ENCODE results near the gene NR1H4. TPM values are rescaled to one million over a fixed set of nuclear protein-coding genes. Genes with fewer than 3 reads are reported as not detected.

NR1H4 gene
- total and polyA plus RNA-seq, 9 of the 15 experiments (the other 6 are each of a cell fraction or from before 2014, with no cell fraction given), result 0.03 TPM; not detected in 8

GRCh38 chr12:100450735-100451134 lies 22.9 kb upstream of the NR1H4 start:
- no peaks in the 10 kb centered on the region for H3K4me1 ChIP-seq (replicated peaks in 1 of 2; ENCODE audit: control insufficient read depth in 2 of 2, insufficient read depth in 2 of 2, low read length in 2 of 2)
- WGBS (ENCODE audit: insufficient coverage, low coverage, missing lambda C conversion rate), result 0% methylated on average over 3 of the region's 3 CpGs
- H3K79me2 ChIP-seq (ENCODE audit: control insufficient read depth, insufficient read depth, low read length), result no peaks in the 10 kb centered on the region
- ChIA-PET POLR2A (no interaction called here), CTCF (ENCODE audit: low intra/inter-chr PET ratio) (no interaction called here)
- no peaks in the 10 kb centered on the region for H3K9me3 ChIP-seq (replicated peaks; ENCODE audit: control insufficient read depth, insufficient read depth, low read depth, low read length)
- H3K4me2 ChIP-seq (ENCODE audit: insufficient read depth, low read length), result no peak overlapping the region
- TF ChIP-seq COPS2 (conservative IDR thresholded peaks at IDR 0.05) (no peak), HDGF (IDR thresholded peaks at IDR 0.05) (no peak)
- BruUV-seq (replicated peaks), result no TSS peak
- no peak for DNase-seq (ENCODE audit: extremely low read depth in 1 of 4, low spot score in 3 of 4)
- no peak for ATAC-seq
- no peaks in the 10 kb centered on the region for H4K20me1 ChIP-seq (replicated peaks; ENCODE audit: control insufficient read depth, insufficient read depth, low read length)
- FAIRE-seq, result no peak
- no peaks in the 10 kb centered on the region for H3K36me3 ChIP-seq (ENCODE audit: control insufficient read depth, insufficient read depth, low read length)
- no peak overlapping the region for H3K27ac ChIP-seq (ENCODE audit: extremely low read depth, low read depth, low read length)
- H3K27me3 ChIP-seq (ENCODE audit: control insufficient read depth in 2 of 2, insufficient read depth in 2 of 2, low read length in 2 of 2), result no peaks in the 10 kb centered on the region
- H3K9me1 ChIP-seq (ENCODE audit: control insufficient read depth, insufficient read depth, low read length), result no peaks in the 10 kb centered on the region
- no peak overlapping the region for H2AFZ ChIP-seq (ENCODE audit: low read depth, low read length)
- H3K4me3 ChIP-seq, result no peak overlapping the region
- intact Hi-C loops (cut with micrococcal nuclease) (no loop called here), in situ Hi-C loops (cut with MboI) (no loop called here)
- H3K9ac ChIP-seq (ENCODE audit: insufficient read depth in 1 of 2, low read depth in 2 of 2, low read length in 2 of 2), result no peak overlapping the region

DNA sequence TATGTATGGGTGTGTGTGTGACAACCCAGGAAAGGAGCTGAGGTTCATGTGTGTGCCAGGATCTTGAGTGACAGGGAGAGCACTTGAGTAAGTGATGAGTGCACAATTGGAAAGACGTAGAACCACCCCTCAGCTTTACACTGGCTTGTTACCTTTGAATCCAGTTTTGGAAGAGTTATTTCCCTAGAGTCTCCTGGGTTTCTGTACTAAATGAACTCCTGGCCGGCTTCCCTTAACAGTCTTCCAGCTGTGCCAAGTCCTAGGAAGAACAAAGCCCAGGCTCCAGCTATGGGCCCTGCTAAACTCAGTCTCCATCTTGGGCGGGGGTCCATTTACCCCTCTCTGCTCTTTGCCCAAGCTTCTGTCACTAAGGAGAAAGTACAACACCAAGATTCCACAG lies 19.7 kb upstream of the NR1H4 start:
- WGBS (ENCODE audit: insufficient coverage, low coverage, missing lambda C conversion rate), result 2% methylated on average over 3 of the region's 3 CpGs
- Histone ChIP-seq H3K27ac (ENCODE audit: extremely low read depth, low read depth, low read length) (no peak overlapping the region), H3K36me3 (ENCODE audit: control insufficient read depth, insufficient read depth, low read length) (no peaks in the 10 kb centered on the region), H3K4me3 (no peak overlapping the region), H3K9me1 (ENCODE audit: control insufficient read depth, insufficient read depth, low read length) (no peaks in the 10 kb centered on the region), H3K4me1 (replicated peaks in 1 of 2; ENCODE audit: control insufficient read depth in 2 of 2, insufficient read depth in 2 of 2, low read length in 2 of 2) (no peaks in the 10 kb centered on the region), H4K20me1 (replicated peaks; ENCODE audit: control insufficient read depth, insufficient read depth, low read length) (no peaks in the 10 kb centered on the region), H2AFZ (ENCODE audit: low read depth, low read length) (no peak overlapping the region), H3K79me2 (ENCODE audit: control insufficient read depth, insufficient read depth, low read length) (no peaks in the 10 kb centered on the region), H3K4me2 (ENCODE audit: insufficient read depth, low read length) (no peak overlapping the region), H3K27me3 (ENCODE audit: control insufficient read depth in 2 of 2, insufficient read depth in 2 of 2, low read length in 2 of 2) (no peaks in the 10 kb centered on the region), H3K9me3 (replicated peaks; ENCODE audit: control insufficient read depth, insufficient read depth, low read depth, low read length) (no peaks in the 10 kb centered on the region), H3K9ac (ENCODE audit: insufficient read depth in 1 of 2, low read depth in 2 of 2, low read length in 2 of 2) (no peak overlapping the region)
- ChIA-PET POLR2A (no interaction called here), CTCF (ENCODE audit: low intra/inter-chr PET ratio) (no interaction called here)
- DNase-seq (ENCODE audit: extremely low read depth in 1 of 4, low spot score in 3 of 4), result no peak
- intact Hi-C loops (cut with micrococcal nuclease) (no loop called here), in situ Hi-C loops (cut with MboI) (no loop called here)
- BruUV-seq (replicated peaks), result no TSS peak
- no peak for ATAC-seq
- no peak for FAIRE-seq
- TF ChIP-seq THRA (IDR thresholded peaks at IDR 0.05) (no peak), ATF6 (CRISPR knock-in tag; IDR thresholded peaks at IDR 0.05) (no peak), PHF8 (IDR thresholded peaks at IDR 0.05; ENCODE audit: borderline replicate concordance, low read length) (no peak), FOXP1 (CRISPR knock-in tag; IDR thresholded peaks at IDR 0.05) (no peak), NBN (IDR thresholded peaks at IDR 0.05; ENCODE audit: low read depth) (no peak), HINFP (tag; conservative IDR thresholded peaks at IDR 0.05; ENCODE audit: low read depth) (no peak), CTBP1 (IDR thresholded peaks at IDR 0.05; ENCODE audit: borderline replicate concordance) (no peak), PHF20 (IDR thresholded peaks at IDR 0.05; ENCODE audit: partially characterized antibody) (no peak), DPF2 (IDR thresholded peaks at IDR 0.05) (no peak)
- TF ChIP-seq, protein P1, sequence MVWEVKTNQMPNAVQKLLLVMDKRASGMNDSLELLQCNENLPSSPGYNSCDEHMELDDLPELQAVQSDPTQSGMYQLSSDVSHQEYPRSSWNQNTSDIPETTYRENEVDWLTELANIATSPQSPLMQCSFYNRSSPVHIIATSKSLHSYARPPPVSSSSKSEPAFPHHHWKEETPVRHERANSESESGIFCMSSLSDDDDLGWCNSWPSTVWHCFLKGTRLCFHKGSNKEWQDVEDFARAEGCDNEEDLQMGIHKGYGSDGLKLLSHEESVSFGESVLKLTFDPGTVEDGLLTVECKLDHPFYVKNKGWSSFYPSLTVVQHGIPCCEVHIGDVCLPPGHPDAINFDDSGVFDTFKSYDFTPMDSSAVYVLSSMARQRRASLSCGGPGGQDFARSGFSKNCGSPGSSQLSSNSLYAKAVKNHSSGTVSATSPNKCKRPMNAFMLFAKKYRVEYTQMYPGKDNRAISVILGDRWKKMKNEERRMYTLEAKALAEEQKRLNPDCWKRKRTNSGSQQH (CRISPR knock-in tag; IDR thresholded peaks at IDR 0.05), result no peak

Measured in K562 (cell line).